Measurements from ENCODE around the gene DCST1.

- TF ChIP-seq LEF1 (IDR thresholded peaks at IDR 0.05; ENCODE audit: borderline replicate concordance): no peak
- TF ChIP-seq ZNF384 (IDR thresholded peaks at IDR 0.05): no peak
- no peak for TF ChIP-seq BHLHE40 (IDR thresholded peaks at IDR 0.05; ENCODE audit: borderline replicate concordance)
- TF ChIP-seq SP1 (IDR thresholded peaks at IDR 0.05): no peak
- TF ChIP-seq FOXK2 (IDR thresholded peaks at IDR 0.05): no peak
- no peak for TF ChIP-seq PKNOX1 (IDR thresholded peaks at IDR 0.05)
- TF ChIP-seq NFRKB (IDR thresholded peaks at IDR 0.05): no peak
Measured at GRCh38 chr1:155044812-155045657, 11.4 kb downstream of the DCST1 start.

Measured in HEK293T (cell line).